GM06990 (cell line): ENCODE data around the gene PCDH1.

Experiments used
- DNase-seq: peaks from one replicate; pipeline ENCODE4 v3.0.0-alpha.2; 2011; ENCODE audit not compliant: insufficient read length; ENCODE audit errors: extremely low read depth
- H3K27me3 ChIP-seq: replicated peaks from 2 replicates; pipeline ENCODE4 v1.6.0; 2011; ENCODE audit warnings: low read length; ENCODE audit not compliant: control insufficient read depth, insufficient read depth
- H3K36me3 ChIP-seq: 2 replicates; pipeline ENCODE4 v1.5.1; 2011; ENCODE audit warnings: low read length; ENCODE audit not compliant: control insufficient read depth, insufficient read depth
- H3K4me3 ChIP-seq: replicated peaks from 2 replicates; pipeline ENCODE4 v1.5.1; 2011; ENCODE audit warnings: low read depth, mild to moderate bottlenecking, control low read depth, low read length
- TF ChIP-seq, protein P1 (sequence below): IDR thresholded peaks from 2 replicates; pipeline ENCODE4 v1.5.1; 2011; ENCODE audit warnings: low read length, control low read depth, mild to moderate bottlenecking, inconsistent platforms; ENCODE audit not compliant: insufficient read depth, poor library complexity, severe bottlenecking

Gene PCDH1

DNA sequence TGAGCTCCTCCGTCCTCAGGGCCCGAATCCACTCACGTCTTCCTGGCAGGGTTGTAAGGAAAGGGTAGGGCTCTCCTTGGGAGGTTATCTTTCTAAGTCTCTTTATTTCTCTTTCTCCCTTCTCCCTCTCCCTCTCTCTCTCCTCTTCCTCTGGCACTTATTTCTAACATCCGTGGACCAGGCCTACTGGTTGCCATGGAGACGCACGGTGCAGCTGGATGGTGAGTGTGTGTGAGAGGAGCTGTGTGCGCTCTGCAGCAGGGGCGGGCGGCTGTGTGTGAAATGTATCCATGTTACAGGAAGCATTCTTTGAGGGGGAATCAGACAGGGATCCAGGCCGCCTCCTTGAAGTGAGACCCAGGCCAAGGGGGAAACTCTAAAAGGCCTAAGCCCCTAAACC is 32.2 kb downstream of the PCDH1 start:
- no peak for DNase-seq
- Histone ChIP-seq H3K36me3 (no peaks in the 10 kb centered on the region), H3K27me3 (peaks cover 2% of the 10 kb centered on the region; the same call in 1 of the 2 replicates), H3K4me3 (no peak overlapping the region)
- TF ChIP-seq, protein P1, sequence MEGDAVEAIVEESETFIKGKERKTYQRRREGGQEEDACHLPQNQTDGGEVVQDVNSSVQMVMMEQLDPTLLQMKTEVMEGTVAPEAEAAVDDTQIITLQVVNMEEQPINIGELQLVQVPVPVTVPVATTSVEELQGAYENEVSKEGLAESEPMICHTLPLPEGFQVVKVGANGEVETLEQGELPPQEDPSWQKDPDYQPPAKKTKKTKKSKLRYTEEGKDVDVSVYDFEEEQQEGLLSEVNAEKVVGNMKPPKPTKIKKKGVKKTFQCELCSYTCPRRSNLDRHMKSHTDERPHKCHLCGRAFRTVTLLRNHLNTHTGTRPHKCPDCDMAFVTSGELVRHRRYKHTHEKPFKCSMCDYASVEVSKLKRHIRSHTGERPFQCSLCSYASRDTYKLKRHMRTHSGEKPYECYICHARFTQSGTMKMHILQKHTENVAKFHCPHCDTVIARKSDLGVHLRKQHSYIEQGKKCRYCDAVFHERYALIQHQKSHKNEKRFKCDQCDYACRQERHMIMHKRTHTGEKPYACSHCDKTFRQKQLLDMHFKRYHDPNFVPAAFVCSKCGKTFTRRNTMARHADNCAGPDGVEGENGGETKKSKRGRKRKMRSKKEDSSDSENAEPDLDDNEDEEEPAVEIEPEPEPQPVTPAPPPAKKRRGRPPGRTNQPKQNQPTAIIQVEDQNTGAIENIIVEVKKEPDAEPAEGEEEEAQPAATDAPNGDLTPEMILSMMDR = no peak

DNA sequence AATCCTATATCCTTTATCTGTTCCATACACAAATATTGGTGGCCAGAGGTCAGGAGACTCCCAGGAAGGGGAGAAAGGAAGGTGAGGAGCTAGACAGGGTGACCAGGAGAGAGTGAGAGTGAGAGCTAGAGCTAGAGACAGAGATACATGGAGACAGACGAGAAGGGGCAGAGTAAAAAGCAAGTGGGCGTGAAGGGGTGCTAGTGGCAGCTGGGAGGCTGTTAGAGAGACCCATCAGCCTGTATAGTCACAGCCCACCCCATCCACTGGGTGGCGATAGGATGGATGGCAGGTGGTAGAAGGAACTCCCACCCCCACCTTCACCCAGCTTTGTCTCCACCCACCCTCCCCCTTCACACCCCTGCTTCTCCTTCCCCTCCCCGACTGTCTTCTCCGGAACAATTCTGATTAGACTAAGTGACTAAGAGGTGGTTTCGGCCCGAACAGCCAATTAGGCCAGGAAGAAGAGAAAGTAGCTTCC is 32.8 kb downstream of the PCDH1 start:
- H3K4me3 ChIP-seq = no peak overlapping the region
- H3K27me3 ChIP-seq = peaks cover 4% of the 10 kb centered on the region
- TF ChIP-seq, protein P1 = peak; percentile 30
- DNase-seq = no peak
- H3K36me3 ChIP-seq = no peaks in the 10 kb centered on the region

DNA sequence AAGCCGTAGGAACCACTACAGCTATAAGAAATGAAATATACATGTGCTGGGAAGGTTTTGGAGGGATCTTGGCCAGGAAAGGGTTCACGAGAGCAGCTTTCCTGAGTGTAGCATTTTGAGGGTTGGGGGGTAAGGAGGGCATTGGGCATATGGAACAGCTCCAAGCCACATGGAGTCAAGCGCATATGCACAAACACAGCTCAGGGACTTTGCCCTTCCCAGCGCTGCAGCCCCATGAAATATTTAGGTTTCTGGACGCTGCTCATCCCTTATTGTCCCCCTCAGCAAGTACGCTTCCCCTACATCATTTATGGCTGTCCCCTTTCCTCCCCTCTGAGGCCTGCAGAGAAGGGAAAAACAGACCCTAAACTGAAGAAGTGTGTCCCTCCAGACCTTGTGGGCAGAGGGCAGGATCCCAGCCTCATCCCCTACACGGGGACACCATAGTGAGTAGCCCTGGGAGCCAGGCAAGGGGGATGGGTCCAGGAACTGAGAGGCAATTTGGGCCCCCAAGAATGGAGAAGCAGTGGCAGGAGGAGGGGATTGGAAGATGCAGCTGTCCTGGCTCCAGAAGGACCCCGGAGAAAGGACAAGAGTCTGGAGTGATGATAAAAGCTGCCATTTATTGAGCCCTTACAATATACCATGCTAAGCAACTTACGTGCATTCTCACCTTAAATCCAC is 33.7 kb downstream of the PCDH1 start:
- peaks cover 4% of the 10 kb centered on the region for H3K27me3 ChIP-seq
- H3K36me3 ChIP-seq = no peaks in the 10 kb centered on the region
- no peak for DNase-seq
- TF ChIP-seq, protein P1 = no peak
- H3K4me3 ChIP-seq = no peak overlapping the region

DNA sequence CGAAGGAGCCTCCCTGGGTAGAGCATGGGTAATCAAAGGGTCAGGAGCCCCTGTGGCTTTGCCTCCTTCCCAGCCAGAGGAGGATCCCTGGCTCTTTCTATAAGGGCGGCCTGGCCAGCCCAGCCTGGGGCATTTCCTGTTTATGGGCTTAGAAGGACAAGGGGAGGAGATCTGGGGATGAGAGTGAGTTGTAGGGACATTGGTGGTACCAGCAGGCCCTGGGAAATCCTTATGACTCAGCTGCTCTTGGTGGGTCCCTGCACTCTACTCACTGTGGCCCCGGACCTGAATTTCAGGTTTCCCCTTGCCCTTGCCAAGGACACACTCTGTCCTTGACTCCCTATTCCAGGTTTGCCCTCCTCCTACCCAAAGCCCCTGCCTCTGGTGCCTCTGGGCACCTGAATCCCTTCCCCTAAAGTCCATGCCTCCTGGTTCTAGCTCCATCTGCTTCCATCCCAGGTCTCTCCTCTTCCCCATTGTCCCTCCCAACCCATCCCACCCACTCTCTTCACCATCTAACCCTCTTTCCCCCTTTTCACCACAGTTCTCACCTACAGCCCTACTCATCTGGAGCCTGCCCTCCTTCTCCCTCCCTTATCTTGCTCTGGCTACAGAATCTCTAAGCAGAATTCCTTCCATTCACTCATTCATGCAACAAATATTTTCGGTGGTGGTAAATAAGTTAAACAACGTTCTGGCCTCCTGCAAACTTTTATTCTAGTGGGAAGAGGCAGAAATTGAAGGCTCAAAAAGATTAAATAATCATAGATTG is 34.9 kb downstream of the PCDH1 start:
- no peak overlapping the region for H3K4me3 ChIP-seq
- peaks cover 4% of the 10 kb centered on the region for H3K27me3 ChIP-seq
- TF ChIP-seq, protein P1 = no peak
- H3K36me3 ChIP-seq = no peaks in the 10 kb centered on the region
- DNase-seq = no peak

DNA sequence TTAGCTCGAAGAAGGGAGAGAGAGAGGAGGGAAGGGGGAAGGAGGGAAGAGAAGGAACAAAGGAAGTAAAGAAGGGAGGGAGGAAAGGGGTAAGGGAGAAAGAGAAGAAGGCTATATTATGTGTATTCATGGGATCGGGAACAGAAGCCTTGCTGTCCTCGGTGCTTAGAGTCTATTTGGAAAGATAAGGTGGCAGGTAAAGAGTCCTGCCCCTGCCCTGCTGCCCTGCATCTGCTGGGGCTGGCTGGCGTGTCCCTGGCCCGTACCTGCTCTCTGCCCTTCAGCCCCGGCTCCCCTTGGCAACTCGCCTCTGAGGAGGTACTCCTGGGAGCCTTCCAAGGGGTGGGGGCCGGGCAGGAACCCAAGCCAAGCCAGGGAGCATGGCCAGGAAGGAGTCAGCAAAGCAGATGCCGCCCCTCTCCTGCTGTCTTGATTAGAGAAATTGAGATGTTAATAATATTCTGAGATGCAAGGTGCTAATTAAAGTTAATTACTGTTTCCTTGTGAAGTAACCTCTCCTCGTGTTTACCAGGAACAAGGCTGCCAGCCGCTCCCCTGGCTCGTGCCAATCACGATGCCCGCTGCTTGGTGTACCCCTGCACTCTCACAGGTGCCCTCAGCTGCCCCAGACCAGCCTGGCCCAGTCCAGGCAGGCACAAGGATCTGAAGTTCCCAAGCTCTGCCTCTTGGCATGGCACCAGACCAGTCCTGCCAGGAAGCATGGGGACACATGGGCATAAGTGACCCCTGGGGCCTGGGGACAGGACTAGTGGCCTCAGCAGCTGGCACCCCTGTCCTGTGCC is 36.6 kb downstream of the PCDH1 start:
- peaks cover 5% of the 10 kb centered on the region for H3K27me3 ChIP-seq
- DNase-seq = no peak
- no peak overlapping the region for H3K4me3 ChIP-seq
- no peaks in the 10 kb centered on the region for H3K36me3 ChIP-seq
- TF ChIP-seq, protein P1 = no peak
